Testis (tissue), 2 donors: ENCODE measurements around the gene CERS5.

Experiments
- POLR2A ChIP-seq: fragments of 450-650 bp; IDR thresholded peaks from one replicate; pipeline ENCODE4 v1.6.1; 2017; ENCODE audit warnings: antibody characterized with exemption, mild to moderate bottlenecking, moderate library complexity
- TF ChIP-seq, protein P1 (sequence below), 3 experiments: fragments of 450-650 bp in 2 of 3; fragments of 200-600 bp in 1 of 3; sonication (generic) in 1 of 3; IDR thresholded peaks; one replicate each; pipeline ENCODE4 v1.5.1; 2016 to 2019; ENCODE audit warnings: antibody characterized with exemption in 3 of 3, mild to moderate bottlenecking in 2 of 3, moderate library complexity in 1 of 3

DNA sequence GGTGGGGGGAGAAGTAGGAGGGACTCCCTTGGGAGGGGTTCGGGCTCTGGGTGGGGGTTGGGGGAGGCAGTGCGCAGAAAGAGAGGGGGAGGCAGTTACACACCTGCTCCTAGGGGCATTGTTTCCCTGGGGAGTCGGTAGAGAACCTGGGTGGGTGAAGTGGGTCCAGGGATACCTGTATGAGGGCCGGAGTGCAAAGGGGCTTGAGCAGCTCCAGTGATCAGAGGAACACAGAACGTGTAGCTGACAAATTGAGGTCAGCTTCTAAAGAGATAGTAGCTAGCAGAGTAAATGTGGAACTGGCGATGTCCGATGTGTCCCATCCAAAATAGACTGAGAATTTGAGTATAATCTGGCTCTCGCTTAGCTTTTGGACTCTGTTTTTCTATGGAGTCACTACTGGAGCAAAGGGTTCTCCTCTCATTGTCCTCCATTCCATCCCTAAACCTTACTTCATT lies 81.5 kb downstream of the CERS5 start:
- TF ChIP-seq, protein P1, sequence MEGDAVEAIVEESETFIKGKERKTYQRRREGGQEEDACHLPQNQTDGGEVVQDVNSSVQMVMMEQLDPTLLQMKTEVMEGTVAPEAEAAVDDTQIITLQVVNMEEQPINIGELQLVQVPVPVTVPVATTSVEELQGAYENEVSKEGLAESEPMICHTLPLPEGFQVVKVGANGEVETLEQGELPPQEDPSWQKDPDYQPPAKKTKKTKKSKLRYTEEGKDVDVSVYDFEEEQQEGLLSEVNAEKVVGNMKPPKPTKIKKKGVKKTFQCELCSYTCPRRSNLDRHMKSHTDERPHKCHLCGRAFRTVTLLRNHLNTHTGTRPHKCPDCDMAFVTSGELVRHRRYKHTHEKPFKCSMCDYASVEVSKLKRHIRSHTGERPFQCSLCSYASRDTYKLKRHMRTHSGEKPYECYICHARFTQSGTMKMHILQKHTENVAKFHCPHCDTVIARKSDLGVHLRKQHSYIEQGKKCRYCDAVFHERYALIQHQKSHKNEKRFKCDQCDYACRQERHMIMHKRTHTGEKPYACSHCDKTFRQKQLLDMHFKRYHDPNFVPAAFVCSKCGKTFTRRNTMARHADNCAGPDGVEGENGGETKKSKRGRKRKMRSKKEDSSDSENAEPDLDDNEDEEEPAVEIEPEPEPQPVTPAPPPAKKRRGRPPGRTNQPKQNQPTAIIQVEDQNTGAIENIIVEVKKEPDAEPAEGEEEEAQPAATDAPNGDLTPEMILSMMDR (IDR thresholded peaks at IDR 0.05) = no peak
- no peak for TF ChIP-seq POLR2A
